ENCODE data around the gene ASCC3.

Gene ASCC3

DNA sequence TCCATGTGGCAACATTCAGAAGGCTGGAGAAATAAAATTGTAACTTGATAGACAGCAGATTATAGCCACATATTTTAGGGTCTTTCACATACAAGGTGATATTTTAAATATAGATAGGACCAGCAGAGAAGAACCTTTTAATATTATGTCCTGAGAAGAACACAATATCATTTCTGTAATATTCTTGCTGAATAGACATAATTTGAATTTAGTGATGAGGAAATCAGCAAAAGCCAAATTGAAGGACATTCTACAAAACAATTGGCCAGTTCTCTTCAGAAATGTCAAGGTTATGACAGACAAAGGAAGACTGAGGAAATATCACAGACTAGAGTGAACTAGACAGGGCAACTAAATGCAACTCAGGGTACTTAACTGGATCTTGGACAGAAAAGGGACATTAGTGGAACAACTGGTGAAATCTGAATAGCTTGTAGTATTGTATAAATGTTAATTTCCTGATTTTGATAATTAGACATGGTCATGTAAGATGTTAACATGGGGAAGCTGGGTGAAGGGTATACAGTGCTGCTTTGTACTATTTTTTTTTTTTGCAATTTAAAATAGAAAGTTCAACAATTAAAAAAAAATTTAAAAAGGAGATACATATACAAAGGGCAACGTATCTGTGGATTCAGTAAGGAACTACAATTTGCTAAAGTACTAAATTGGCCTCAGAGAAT lies 281.9 kb downstream of the ASCC3 start:
- H3K4me1 ChIP-seq (ENCODE audit: control insufficient read depth, insufficient read depth, low read depth, low read length): no peaks in the 10 kb centered on the region
- H4K91ac ChIP-seq (ENCODE audit: low read length): no peak overlapping the region
- H3K14ac ChIP-seq (ENCODE audit: low read length in 2 of 2): no peak overlapping the region
- no peak for DNase-seq
- no peak overlapping the region for H2BK5ac ChIP-seq (ENCODE audit: low read depth, low read length, poor library complexity, severe bottlenecking)
- H3K27ac ChIP-seq (ENCODE audit: low read length, poor library complexity, severe bottlenecking): no peak overlapping the region
- H2AFZ ChIP-seq (ENCODE audit: low read depth, low read length): no peak overlapping the region
- no peak overlapping the region for H3K4me3 ChIP-seq (ENCODE audit: insufficient read depth in 1 of 2, low read depth in 1 of 2, low read length in 2 of 2)
- WGBS: no CpG with 5 or more reads among the region's 1 CpG
- H2BK15ac ChIP-seq (ENCODE audit: low read depth, poor library complexity, severe bottlenecking): no peak overlapping the region
- H4K8ac ChIP-seq (ENCODE audit: low read length): no peak overlapping the region
- H2BK12ac ChIP-seq (ENCODE audit: low read length in 2 of 2): no peak overlapping the region
- no peak overlapping the region for H3K9ac ChIP-seq (ENCODE audit: low read length)
- H3K27me3 ChIP-seq (ENCODE audit: control insufficient read depth in 1 of 2, insufficient read depth in 1 of 2, low read length in 2 of 2): no peaks in the 10 kb centered on the region
- no peaks in the 10 kb centered on the region for H3K79me1 ChIP-seq (replicated peaks; ENCODE audit: low read length, poor library complexity, severe bottlenecking)
- H2BK120ac ChIP-seq (ENCODE audit: low read depth, low read length): no peak overlapping the region
- H3K18ac ChIP-seq (ENCODE audit: low read depth in 1 of 2, low read length in 2 of 2): no peak overlapping the region
- H3K36me3 ChIP-seq (ENCODE audit: control insufficient read depth in 1 of 2, insufficient read depth in 2 of 2, low read depth in 1 of 2, low read length in 2 of 2): peaks cover 2 to 67% of the 10 kb centered on the region in 2 experiments
- no peak overlapping the region for H3K4me2 ChIP-seq (ENCODE audit: low read length, poor library complexity, severe bottlenecking)
- H3K9me3 ChIP-seq (ENCODE audit: control insufficient read depth, low read length): no peaks in the 10 kb centered on the region
- H2AK5ac ChIP-seq (ENCODE audit: low read length, severe bottlenecking): no peak overlapping the region
- H3K4ac ChIP-seq (ENCODE audit: low read depth in 1 of 2, low read length in 2 of 2): no peak overlapping the region
- no peak overlapping the region for H3K23ac ChIP-seq (ENCODE audit: low read length in 2 of 2)

- no peak overlapping the region for H4K91ac ChIP-seq (ENCODE audit: low read length)
- DNase-seq: no peak
- no peak overlapping the region for H3K18ac ChIP-seq (ENCODE audit: low read depth in 1 of 2, low read length in 2 of 2)
- no peak overlapping the region for H3K27ac ChIP-seq (ENCODE audit: low read length, poor library complexity, severe bottlenecking)
- no peak overlapping the region for H4K8ac ChIP-seq (ENCODE audit: low read length)
- H2BK5ac ChIP-seq (ENCODE audit: low read depth, low read length, poor library complexity, severe bottlenecking): no peak overlapping the region
- peaks cover 2 to 40% of the 10 kb centered on the region in 2 experiments for H3K36me3 ChIP-seq (ENCODE audit: control insufficient read depth in 1 of 2, insufficient read depth in 2 of 2, low read depth in 1 of 2, low read length in 2 of 2)
- no peak overlapping the region for H2BK120ac ChIP-seq (ENCODE audit: low read depth, low read length)
- no peak overlapping the region for H3K9ac ChIP-seq (ENCODE audit: low read length)
- no peak overlapping the region for H3K4me3 ChIP-seq (ENCODE audit: insufficient read depth in 1 of 2, low read depth in 1 of 2, low read length in 2 of 2)
- peaks cover under 1% of the 10 kb centered on the region for H3K79me1 ChIP-seq (replicated peaks; ENCODE audit: low read length, poor library complexity, severe bottlenecking)
- no peaks in the 10 kb centered on the region for H3K4me1 ChIP-seq (ENCODE audit: control insufficient read depth, insufficient read depth, low read depth, low read length)
- no peak overlapping the region for H2AFZ ChIP-seq (ENCODE audit: low read depth, low read length)
- no peak overlapping the region for H2BK15ac ChIP-seq (ENCODE audit: low read depth, poor library complexity, severe bottlenecking)
- no peak overlapping the region for H3K14ac ChIP-seq (ENCODE audit: low read length in 2 of 2)
- H3K9me3 ChIP-seq (ENCODE audit: control insufficient read depth, low read length): no peaks in the 10 kb centered on the region
- H3K4ac ChIP-seq (ENCODE audit: low read depth in 1 of 2, low read length in 2 of 2): no peak overlapping the region
- H2AK5ac ChIP-seq (ENCODE audit: low read length, severe bottlenecking): no peak overlapping the region
- no peak overlapping the region for H3K23ac ChIP-seq (ENCODE audit: low read length in 2 of 2)
- no peak overlapping the region for H2BK12ac ChIP-seq (ENCODE audit: low read length in 2 of 2)
- no peak overlapping the region for H3K4me2 ChIP-seq (ENCODE audit: low read length, poor library complexity, severe bottlenecking)
- H3K27me3 ChIP-seq (ENCODE audit: control insufficient read depth in 1 of 2, insufficient read depth in 1 of 2, low read length in 2 of 2): no peaks in the 10 kb centered on the region
These were observed 285.7 kb downstream of the ASCC3 start for GRCh38 chr6:100595456-100595855.

DNA sequence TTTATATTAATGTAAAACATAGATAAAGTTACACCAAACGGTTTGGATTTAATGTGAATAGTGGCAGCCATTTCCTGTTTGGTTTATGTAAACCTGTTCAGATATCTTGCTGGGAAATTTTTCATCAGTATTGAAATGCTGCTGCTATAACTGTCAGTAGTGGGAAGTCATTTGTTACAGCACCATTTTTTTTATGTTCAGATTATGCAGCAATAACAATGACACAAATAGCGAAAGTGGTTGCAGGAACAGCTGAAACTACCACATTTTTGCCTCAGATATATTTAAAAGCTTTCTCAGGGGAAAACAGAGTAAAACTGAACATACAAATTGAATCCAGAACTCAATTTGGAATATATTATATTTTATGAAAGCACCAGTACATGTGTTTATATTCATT lies 287.6 kb downstream of the ASCC3 start:
- Histone ChIP-seq H4K8ac (ENCODE audit: low read length) (no peak overlapping the region), H3K18ac (ENCODE audit: low read depth in 1 of 2, low read length in 2 of 2) (no peak overlapping the region), H3K27ac (ENCODE audit: low read length, poor library complexity, severe bottlenecking) (no peak overlapping the region), H3K4ac (ENCODE audit: low read depth in 1 of 2, low read length in 2 of 2) (no peak overlapping the region), H2BK15ac (ENCODE audit: low read depth, poor library complexity, severe bottlenecking) (no peak overlapping the region), H3K9me3 (ENCODE audit: control insufficient read depth, low read length) (no peaks in the 10 kb centered on the region), H3K4me3 (ENCODE audit: insufficient read depth in 1 of 2, low read depth in 1 of 2, low read length in 2 of 2) (no peak overlapping the region), H3K27me3 (ENCODE audit: control insufficient read depth in 1 of 2, insufficient read depth in 1 of 2, low read length in 2 of 2) (no peaks in the 10 kb centered on the region), H3K4me1 (ENCODE audit: control insufficient read depth, insufficient read depth, low read depth, low read length) (no peaks in the 10 kb centered on the region), H2AK5ac (ENCODE audit: low read length, severe bottlenecking) (no peak overlapping the region), H2BK120ac (ENCODE audit: low read depth, low read length) (no peak overlapping the region), H4K91ac (ENCODE audit: low read length) (no peak overlapping the region), H2BK5ac (ENCODE audit: low read depth, low read length, poor library complexity, severe bottlenecking) (no peak overlapping the region), H3K9ac (ENCODE audit: low read length) (no peak overlapping the region), H2BK12ac (ENCODE audit: low read length in 2 of 2) (no peak overlapping the region), H3K4me2 (ENCODE audit: low read length, poor library complexity, severe bottlenecking) (no peak overlapping the region), H3K23ac (ENCODE audit: low read length in 2 of 2) (no peak overlapping the region), H3K14ac (ENCODE audit: low read length in 2 of 2) (no peak overlapping the region), H3K79me1 (replicated peaks; ENCODE audit: low read length, poor library complexity, severe bottlenecking) (peaks cover 2% of the 10 kb centered on the region), H2AFZ (ENCODE audit: low read depth, low read length) (no peak overlapping the region), H3K36me3 (ENCODE audit: control insufficient read depth in 1 of 2, insufficient read depth in 2 of 2, low read depth in 1 of 2, low read length in 2 of 2) (peaks cover 2 to 45% of the 10 kb centered on the region in 2 experiments)
- WGBS: 60% methylated on average over 1 of the region's 2 CpGs
- DNase-seq: no peak

DNA sequence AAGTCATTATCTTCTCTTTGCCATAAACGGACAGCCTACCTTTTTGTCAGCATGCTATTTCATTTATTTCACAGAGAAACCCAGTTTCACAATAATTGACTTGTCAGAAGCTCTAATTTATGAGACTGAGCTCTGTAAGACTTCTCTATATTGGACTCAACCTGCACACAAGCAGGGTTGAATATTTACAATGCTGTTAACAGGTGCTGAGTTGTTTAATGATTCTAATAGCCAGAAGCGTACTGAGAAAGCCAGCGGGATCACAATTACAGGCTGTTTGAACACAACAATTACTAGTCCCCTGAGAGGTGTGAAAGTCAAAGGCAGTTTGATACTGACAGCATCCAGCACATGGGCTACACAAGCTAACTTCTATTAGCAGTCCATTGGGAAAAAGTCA lies 288.2 kb downstream of the ASCC3 start:
- Histone ChIP-seq H3K18ac (ENCODE audit: low read depth in 1 of 2, low read length in 2 of 2) (no peak overlapping the region), H2BK15ac (ENCODE audit: low read depth, poor library complexity, severe bottlenecking) (no peak overlapping the region), H2AFZ (ENCODE audit: low read depth, low read length) (no peak overlapping the region), H2AK5ac (ENCODE audit: low read length, severe bottlenecking) (no peak overlapping the region), H3K23ac (ENCODE audit: low read length in 2 of 2) (no peak overlapping the region), H3K4me3 (ENCODE audit: insufficient read depth in 1 of 2, low read depth in 1 of 2, low read length in 2 of 2) (no peak overlapping the region), H4K8ac (ENCODE audit: low read length) (no peak overlapping the region), H4K91ac (ENCODE audit: low read length) (no peak overlapping the region), H3K27me3 (ENCODE audit: control insufficient read depth in 1 of 2, insufficient read depth in 1 of 2, low read length in 2 of 2) (no peaks in the 10 kb centered on the region), H2BK120ac (ENCODE audit: low read depth, low read length) (no peak overlapping the region), H3K9ac (ENCODE audit: low read length) (no peak overlapping the region), H3K4me2 (ENCODE audit: low read length, poor library complexity, severe bottlenecking) (no peak overlapping the region), H3K4ac (ENCODE audit: low read depth in 1 of 2, low read length in 2 of 2) (no peak overlapping the region), H3K9me3 (ENCODE audit: control insufficient read depth, low read length) (no peaks in the 10 kb centered on the region), H3K27ac (ENCODE audit: low read length, poor library complexity, severe bottlenecking) (no peak overlapping the region), H2BK5ac (ENCODE audit: low read depth, low read length, poor library complexity, severe bottlenecking) (no peak overlapping the region), H3K14ac (ENCODE audit: low read length in 2 of 2) (no peak overlapping the region), H2BK12ac (ENCODE audit: low read length in 2 of 2) (no peak overlapping the region), H3K79me1 (replicated peaks; ENCODE audit: low read length, poor library complexity, severe bottlenecking) (peaks cover 2% of the 10 kb centered on the region), H3K36me3 (ENCODE audit: control insufficient read depth in 1 of 2, insufficient read depth in 2 of 2, low read depth in 1 of 2, low read length in 2 of 2) (peaks cover 2 to 45% of the 10 kb centered on the region in 2 experiments), H3K4me1 (ENCODE audit: control insufficient read depth, insufficient read depth, low read depth, low read length) (no peaks in the 10 kb centered on the region)
- WGBS: 62% methylated on average over 3 of the region's 3 CpGs
- no peak for DNase-seq

All from mesenchymal stem cell (in vitro differentiated cells and primary cell).